GM19193 (cell line): ENCODE results near the gene WDR62.

Experiments
- POLR2A ChIP-seq: IDR thresholded peaks from 4 replicates; pipeline ENCODE4 v1.6.1; 2011; ENCODE audit not compliant: insufficient read depth, insufficient read length; ENCODE audit errors: extremely low read depth

Gene WDR62

DNA sequence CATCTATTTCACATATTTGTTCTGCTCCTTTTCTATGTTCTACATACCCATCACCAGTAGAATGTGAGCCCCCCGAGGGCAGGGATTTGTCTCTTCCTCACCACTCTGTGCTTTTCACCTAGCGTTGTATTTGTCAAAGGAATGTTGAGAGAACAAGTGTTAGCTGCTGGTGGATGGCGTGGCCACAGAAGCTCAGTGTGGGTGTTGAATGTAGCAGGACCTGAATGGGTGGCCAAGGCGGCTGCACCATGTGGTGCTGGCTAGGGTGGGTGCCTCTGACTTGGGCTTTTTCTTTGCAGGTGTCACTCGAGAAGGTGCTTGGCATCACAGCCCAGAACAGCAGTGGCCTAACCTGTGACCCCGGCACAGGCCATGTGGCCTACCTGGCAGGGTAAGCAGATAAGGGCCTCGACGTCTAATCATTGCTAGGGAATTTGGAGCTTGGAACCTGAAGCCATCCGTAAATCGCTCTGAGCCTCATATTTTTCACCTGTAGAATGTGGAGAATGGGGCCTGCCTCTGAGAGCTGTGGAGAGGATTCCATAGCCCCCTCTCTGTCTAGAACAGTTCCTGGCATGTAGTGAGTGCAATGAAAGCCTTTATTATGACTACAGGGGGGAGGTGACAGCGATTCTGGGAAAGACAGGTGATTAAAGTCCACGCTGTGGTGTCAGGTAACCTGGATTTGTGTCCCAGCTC lies 3.9 kb downstream of the WDR62 start:
- no peak for TF ChIP-seq POLR2A

DNA sequence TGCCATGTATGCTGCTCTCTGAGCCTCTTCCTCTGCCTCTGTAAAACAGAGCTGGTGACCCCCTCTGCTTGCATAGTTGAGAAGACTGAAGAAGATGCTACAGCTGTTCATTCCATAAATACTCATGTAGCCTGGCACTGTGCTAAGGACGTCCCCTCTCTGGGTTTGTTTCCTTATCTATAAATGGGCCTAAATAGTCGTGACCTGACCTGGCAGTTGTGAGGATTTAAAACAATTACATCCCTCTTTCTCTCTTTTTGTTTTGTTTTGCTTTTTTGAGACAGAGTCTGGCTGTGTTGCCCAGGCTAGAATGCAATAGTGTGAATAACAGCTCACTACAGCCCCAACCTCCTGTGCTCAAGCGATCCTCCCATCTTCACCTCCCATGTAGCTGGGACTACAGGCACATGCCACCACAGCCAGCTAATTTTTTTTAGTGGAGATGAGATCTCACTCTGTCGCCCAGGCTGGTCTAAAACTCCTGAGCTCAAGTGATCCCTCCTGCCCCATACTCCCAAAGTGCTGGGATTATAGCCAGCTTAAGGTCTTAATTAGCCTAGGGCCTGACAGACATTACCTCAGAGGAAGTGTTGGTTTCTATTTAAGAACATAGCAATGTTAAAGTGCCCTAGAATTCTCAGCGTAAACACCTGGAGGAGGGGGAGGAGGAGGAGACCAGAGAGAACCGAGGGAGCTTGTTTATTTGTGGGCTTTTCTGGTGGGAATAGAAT lies 4.6 kb downstream of the WDR62 start:
- TF ChIP-seq POLR2A, result no peak

DNA sequence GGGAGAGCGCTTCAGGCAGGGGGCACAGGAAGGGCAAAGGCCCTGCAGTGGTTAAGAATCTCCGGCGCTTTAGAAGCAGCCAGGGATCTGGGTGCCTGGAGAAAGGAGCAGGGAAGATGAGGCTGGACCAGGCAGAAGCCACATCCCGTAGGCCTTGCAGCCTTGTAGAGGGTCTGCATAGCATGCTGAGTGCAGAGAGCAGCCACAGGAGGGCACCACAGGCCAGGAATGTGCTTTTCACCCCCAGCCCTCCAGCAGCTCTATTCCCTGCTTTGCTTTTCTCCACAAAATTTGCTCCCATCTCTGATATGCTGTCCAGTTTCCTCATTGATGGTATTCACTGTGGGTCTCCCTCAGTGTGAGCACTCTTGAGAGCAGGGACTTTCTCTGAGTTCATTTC lies 5.7 kb downstream of the WDR62 start:
- TF ChIP-seq POLR2A, result no peak

DNA sequence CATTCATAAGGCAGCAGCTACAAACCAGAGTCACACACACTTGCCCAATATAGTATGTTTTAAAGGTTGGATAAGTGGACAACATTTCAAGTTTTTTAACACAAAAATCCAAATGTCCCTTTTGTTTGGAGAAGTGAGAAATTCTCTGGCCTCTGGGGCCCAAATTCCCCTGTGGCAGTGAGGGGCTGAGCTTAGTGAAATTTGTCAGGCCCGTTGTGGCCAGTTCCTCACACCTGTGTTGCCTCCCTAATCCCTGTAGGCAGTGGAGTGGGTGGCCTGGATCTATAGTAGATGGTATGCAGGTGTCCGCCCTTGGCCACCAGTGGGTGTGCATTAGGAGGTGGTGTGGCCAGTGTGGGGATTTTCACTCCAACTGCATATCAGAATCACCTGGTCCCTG lies 6.7 kb downstream of the WDR62 start:
- no peak for TF ChIP-seq POLR2A

DNA sequence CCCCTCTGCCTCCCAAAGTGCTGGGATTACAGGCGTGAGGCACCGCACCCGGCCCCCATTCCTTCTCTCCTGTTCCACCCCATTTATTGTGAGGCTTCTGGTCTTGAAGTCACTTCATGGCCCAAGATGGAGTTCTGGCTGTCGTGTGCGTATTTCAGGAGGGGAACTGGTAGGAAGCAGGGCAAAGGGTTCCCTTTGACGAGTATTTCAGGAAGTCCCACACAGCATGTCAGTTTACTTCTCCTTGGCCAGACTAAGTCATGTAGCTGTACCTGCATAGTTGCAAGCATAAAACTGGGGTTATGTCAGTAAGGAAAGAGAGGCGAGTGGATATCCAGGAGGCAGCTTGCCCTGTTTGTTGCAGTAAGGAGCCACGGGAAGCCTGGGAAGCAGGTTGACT lies 10.1 kb downstream of the WDR62 start:
- no peak for TF ChIP-seq POLR2A

DNA sequence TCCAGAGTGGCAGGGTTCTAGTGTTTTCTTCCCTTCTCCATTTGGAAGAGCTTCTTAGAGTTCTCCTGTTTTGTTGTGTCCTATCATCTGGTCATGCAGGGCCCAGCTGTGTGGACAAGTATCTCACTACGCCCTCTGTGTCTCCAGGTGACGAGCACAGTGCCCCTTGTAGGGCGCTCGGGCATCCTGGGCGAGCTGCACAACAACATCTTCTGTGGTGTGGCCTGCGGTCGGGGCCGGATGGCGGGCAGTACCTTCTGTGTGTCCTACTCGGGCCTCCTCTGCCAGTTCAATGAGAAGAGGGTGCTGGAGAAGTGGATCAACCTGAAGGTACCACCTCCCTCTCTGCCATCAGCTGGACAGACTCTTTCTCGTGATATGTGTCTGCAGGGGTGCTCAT lies 13.0 kb downstream of the WDR62 start:
- no peak for TF ChIP-seq POLR2A

DNA sequence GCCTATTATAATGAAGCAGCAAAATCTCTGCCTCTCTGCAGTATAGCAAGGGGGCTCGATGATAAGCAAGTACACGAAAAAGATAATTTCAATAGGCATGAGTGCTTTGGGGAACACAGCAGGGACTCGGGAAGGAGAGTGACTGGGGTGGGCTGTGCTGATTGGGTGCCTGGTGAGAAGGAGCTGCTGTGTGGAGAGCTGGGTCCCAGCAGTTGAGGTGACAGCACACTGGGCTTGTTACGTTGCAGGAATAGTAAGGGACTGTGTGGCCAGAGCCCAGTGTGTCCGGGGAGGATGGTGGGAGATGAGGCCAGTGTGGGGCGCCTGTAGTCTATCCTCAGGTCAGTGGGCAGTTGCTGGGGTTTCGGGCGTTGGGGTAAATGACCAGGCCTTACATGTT lies 17.4 kb downstream of the WDR62 start:
- TF ChIP-seq POLR2A, result no peak

DNA sequence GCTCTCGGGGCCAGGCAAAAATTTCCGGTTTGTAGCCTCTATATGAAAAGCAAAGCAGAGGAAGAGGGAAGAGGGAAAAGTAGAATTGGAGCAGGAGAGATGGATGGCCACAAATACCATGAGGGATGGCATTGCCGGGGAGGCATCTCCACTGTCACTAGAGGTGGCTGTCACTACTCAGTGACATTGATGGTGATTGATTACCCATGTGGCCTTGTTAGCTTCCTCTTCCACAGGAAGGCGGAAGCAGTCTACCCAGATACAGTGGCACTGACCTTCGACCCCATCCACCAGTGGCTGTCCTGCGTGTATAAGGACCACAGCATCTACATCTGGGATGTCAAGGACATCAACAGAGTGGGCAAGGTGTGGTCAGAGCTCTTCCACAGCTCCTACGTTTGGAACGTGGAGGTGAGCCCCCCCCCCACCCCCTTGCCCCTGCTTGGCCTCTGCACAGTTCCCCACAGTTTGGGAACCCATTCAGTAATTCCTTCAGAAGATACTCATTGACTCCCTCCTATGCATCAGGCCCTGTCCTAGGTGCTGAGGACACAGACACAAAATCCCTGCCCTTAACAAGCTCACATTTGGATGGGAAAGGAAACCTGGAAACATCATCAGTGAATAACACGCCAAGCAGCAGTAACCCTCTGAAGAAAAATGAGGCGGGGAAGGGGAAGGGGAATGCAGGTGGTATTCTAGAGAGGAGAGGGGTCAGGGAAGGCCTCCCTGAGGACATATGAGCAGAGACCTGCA lies 18.6 kb downstream of the WDR62 start:
- TF ChIP-seq POLR2A, result no peak

DNA sequence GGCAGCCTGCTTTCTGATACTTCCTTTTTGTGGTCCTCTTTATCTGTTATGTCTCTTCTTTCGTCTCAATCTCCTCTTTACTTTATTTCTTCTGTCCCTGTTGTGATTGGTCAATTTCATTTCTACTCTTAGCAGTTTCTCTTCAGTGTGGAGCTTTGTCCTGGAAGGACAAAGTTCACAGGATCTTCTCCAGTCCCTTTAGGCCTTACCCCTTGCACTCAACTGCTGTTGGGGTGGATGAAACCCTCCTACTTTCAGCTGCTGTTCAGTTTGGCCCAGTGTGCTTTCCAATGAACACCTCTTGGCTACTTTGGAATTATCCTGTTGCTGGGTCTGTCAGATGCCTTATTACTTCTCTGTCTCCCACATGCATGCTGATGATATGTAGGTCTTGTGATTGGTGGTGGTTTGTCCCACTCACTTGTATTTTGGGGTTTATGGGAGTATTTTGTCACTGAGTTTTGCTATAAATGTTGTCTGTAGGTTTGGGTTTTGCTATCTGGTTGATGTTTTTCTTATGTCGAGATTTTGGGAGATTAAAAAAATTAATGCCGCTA lies 24.8 kb downstream of the WDR62 start:
- no peak for TF ChIP-seq POLR2A

DNA sequence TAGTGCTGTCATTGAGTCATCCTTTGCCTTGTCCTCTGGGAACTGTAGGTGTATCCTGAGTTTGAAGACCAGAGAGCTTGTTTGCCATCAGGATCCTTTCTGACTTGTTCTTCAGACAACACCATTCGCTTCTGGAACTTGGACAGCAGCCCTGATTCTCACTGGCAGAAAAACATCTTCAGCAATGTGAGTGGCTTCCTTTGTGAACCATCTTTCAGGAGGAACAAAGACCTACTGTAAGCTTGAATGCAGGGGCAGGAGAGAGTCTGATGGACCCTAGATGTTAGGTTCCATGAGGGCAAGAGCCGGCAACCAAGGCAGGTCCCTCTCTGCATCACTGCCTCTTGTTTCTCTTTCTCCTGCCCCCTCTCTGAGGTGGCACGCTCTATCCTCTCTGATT lies 26.7 kb downstream of the WDR62 start:
- no peak for TF ChIP-seq POLR2A

DNA sequence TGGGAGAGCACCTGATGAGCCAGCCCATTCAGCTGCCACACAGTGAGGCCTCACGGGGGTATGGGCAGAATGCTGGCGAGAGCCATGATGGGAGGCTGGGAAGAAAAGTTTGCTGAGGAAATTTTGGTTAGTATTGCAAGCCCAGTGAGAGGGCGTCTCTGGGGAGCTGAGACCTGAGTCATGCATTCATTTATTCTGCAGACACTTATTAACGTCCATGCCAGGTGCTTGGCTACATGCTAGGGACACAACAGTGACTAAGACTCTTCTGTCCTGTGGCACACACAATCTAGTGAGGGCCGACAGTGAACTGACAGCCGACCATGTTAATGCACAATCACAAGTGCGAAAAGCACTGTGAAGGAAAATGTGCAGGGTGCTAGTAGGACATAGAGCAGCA lies 27.2 kb downstream of the WDR62 start:
- TF ChIP-seq POLR2A, result no peak

DNA sequence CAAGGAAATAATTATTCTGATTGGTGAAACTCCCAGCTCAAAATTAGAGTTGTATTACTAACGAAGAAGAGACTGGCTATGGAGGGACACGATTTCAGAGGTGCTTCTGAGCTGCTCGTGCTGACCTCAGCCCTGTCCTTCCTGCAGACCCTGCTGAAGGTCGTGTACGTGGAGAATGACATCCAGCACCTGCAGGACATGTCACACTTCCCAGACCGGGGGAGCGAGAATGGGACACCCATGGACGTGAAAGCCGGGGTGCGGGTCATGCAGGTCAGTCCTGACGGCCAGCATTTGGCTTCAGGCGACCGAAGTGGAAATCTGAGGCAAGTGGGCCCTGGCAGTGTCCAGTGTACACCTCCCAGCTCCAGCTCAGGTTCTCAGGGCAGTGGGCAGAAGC lies 28.2 kb downstream of the WDR62 start:
- TF ChIP-seq POLR2A, result no peak

DNA sequence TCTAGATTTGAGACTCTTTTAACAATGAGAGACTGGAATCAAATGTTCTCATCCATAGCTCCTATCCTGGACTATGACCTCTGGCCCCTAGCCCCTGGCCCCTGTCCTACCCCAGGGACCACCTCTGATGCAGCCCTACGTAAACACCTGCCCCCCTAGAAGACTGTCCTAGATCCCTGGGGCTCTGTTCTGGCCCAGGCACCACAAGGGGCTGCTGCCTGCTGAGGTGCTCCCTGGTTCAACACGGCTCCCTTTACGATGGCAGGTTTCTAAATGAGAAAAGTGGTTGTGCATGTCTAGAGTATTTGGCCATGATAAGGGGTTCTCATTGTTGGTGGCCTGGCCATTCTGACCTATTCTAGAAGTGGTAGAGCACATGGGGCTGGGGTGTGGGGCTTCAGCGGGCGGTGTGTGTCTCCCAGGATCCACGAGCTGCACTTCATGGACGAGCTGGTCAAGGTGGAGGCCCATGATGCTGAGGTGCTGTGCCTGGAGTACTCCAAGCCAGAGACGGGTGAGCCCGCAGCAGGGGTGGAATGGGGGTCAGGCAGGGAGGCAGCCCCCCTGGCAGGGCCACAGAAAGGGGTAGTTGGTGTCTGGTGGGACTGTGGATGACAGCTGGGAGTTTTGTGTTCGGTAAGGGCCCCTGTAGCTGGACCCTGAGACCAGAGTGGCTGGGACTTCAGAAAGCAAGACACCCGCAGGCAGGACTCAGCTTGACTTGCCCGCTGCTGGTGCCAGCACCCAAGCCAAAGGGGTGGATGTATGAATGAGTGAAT lies 29.7 kb downstream of the WDR62 start:
- TF ChIP-seq POLR2A, result no peak

DNA sequence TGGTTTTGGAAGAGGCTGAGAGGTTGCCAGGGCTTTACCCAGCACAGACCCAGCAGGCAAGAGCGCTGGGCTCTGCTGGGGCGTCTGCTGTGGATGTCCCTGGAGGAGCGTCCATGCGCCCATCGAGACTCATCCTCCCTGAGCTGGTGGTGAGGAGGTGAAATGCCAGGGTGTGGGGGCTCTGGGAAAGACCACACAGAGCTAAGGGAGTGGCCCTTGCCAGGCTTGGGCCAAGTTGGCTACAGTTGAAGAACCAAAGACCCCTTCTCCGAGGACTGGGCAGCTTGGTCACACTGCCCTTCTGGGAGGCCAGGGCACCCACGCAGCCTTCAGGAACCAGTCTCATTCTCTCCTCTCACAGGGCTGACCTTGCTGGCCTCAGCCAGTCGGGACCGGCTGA lies 31.6 kb downstream of the WDR62 start:
- no peak for TF ChIP-seq POLR2A

DNA sequence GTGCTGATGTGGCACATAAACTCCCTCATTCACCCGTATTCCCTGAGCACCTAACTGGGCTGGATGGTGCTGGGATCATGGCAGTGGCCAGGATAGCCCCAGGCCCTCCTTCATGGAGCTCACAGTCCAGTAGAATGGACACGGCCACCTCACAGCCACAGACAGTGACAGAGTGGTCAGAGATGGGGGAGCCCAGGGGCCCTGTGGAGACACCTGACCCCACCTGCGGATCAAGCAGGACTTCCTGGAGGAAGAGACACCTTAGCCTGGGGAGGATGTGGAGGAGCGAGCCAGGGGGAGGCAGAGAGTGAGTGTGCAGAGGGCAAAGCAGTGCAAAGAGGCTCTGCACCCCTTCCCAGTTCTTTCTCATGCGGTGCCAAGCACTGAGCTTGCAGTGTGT lies 35.1 kb downstream of the WDR62 start:
- no peak for TF ChIP-seq POLR2A
